H9 (cell line): ENCODE data around the gene FBN3. TPM values are rescaled to one million over a fixed set of nuclear protein-coding genes. Genes with fewer than 3 reads are reported as not detected.

ENCODE experiments used
- DNase-seq: peaks from one replicate; pipeline ENCODE4 v3.0.0-alpha.2; 2017
- H2AFZ ChIP-seq: one replicate; pipeline ENCODE4 v1.6.1; 2013; ENCODE audit warnings: mild to moderate bottlenecking, low read length, control low read depth, moderate library complexity
- H2AK5ac ChIP-seq: 2 replicates; pipeline ENCODE4 v1.6.1; 2013; ENCODE audit warnings: low read length, control low read depth, mixed read lengths; ENCODE audit not compliant: insufficient read length
- H2BK120ac ChIP-seq: one replicate; pipeline ENCODE4 v1.6.1; 2013; ENCODE audit warnings: low read depth, mild to moderate bottlenecking, low read length, control low read depth, inconsistent platforms; ENCODE audit not compliant: poor library complexity, severe bottlenecking
- H2BK12ac ChIP-seq: 2 replicates; pipeline ENCODE4 v1.6.1; 2013; ENCODE audit warnings: low read length, control low read depth, mixed read lengths, low read depth; ENCODE audit not compliant: insufficient read length
- H2BK15ac ChIP-seq: 2 replicates; pipeline ENCODE4 v1.6.1; 2013; ENCODE audit warnings: low read depth, low read length, control low read depth
- H2BK20ac ChIP-seq: one replicate; pipeline ENCODE4 v1.6.1; 2013; ENCODE audit warnings: low read depth, mild to moderate bottlenecking, low read length, control low read depth, inconsistent platforms; ENCODE audit not compliant: poor library complexity, severe bottlenecking
- H2BK5ac ChIP-seq: 2 replicates; pipeline ENCODE4 v1.6.1; 2013; ENCODE audit warnings: low read length, control low read depth, mixed read lengths; ENCODE audit not compliant: insufficient read length
- H3K14ac ChIP-seq: 2 replicates; pipeline ENCODE4 v1.6.1; 2013; ENCODE audit warnings: low read length, control low read depth; ENCODE audit not compliant: insufficient read depth
- H3K18ac ChIP-seq: 2 replicates; pipeline ENCODE4 v1.6.1; 2013; ENCODE audit warnings: low read depth, mild to moderate bottlenecking, mixed read lengths, low read length, control low read depth; ENCODE audit not compliant: insufficient read length
- H3K23ac ChIP-seq: 2 replicates; pipeline ENCODE4 v1.6.1; 2013; ENCODE audit warnings: low read length, control low read depth, mixed read lengths, low read depth; ENCODE audit not compliant: insufficient read length
- H3K23me2 ChIP-seq: 2 replicates; pipeline ENCODE4 v1.6.1; 2013; ENCODE audit warnings: low read depth, mild to moderate bottlenecking, mixed read lengths, low read length, control low read depth; ENCODE audit not compliant: insufficient read length, poor library complexity, severe bottlenecking
- H3K27ac ChIP-seq: 2 replicates; pipeline ENCODE4 v1.5.1; 2013; ENCODE audit warnings: low read length, control low read depth, mixed read lengths, low read depth; ENCODE audit not compliant: insufficient read length
- H3K27me3 ChIP-seq: 2 replicates; pipeline ENCODE4 v1.6.1; 2013; ENCODE audit warnings: low read length, control low read depth, inconsistent platforms; ENCODE audit not compliant: insufficient read depth
- H3K4ac ChIP-seq: 2 replicates; pipeline ENCODE4 v1.6.1; 2013; ENCODE audit warnings: low read depth, mild to moderate bottlenecking, control low read depth, inconsistent platforms, low read length, moderate library complexity
- H3K4me1 ChIP-seq: 2 replicates; pipeline ENCODE4 v1.6.1; 2013; ENCODE audit warnings: low read length, control low read depth, inconsistent platforms; ENCODE audit not compliant: insufficient read depth
- H3K4me2 ChIP-seq: 2 replicates; pipeline ENCODE4 v1.6.1; 2013; ENCODE audit warnings: low read length, control low read depth, mixed read lengths; ENCODE audit not compliant: insufficient read length, insufficient read depth
- H3K56ac ChIP-seq: 2 replicates; pipeline ENCODE4 v1.6.1; 2013; ENCODE audit warnings: low read depth, mild to moderate bottlenecking, mixed read lengths, low read length, control low read depth; ENCODE audit not compliant: insufficient read length
- H3K79me1 ChIP-seq: 2 replicates; pipeline ENCODE4 v1.6.1; 2013; ENCODE audit warnings: low read depth, mild to moderate bottlenecking, moderate library complexity, low read length, control low read depth, inconsistent platforms; ENCODE audit not compliant: insufficient read depth, poor library complexity, severe bottlenecking
- H3K79me2 ChIP-seq: 2 replicates; pipeline ENCODE4 v1.6.1; 2013; ENCODE audit warnings: low read length, control low read depth, inconsistent platforms; ENCODE audit not compliant: insufficient read depth
- H3K9ac ChIP-seq: 2 replicates; pipeline ENCODE4 v1.6.1; 2013; ENCODE audit warnings: low read length, control low read depth, mixed read lengths; ENCODE audit not compliant: insufficient read length; ENCODE audit errors: extremely low read depth
- H3K9me3 ChIP-seq: one replicate; pipeline ENCODE4 v1.6.1; 2013; ENCODE audit warnings: low read depth, low read length, inconsistent platforms; ENCODE audit not compliant: control insufficient read depth
- H3T11ph ChIP-seq: one replicate; pipeline ENCODE4 v1.6.1; 2013; ENCODE audit warnings: mild to moderate bottlenecking, low read length, control low read depth, inconsistent platforms
- H4K20me1 ChIP-seq: one replicate; pipeline ENCODE4 v1.6.1; 2013; ENCODE audit not compliant: control insufficient read depth, insufficient read length, insufficient read depth
- H4K5ac ChIP-seq: 2 replicates; pipeline ENCODE4 v1.6.1; 2013; ENCODE audit warnings: low read depth, mild to moderate bottlenecking, mixed read lengths, low read length, control low read depth; ENCODE audit not compliant: insufficient read length
- H4K8ac ChIP-seq: replicated peaks from 2 replicates; pipeline ENCODE4 v1.6.1; 2013; ENCODE audit warnings: low read length, control low read depth, mixed read lengths, low read depth; ENCODE audit not compliant: insufficient read length
- H4K91ac ChIP-seq: 2 replicates; pipeline ENCODE4 v1.6.1; 2013; ENCODE audit warnings: low read depth, mild to moderate bottlenecking, moderate library complexity, mixed read lengths, low read length, control low read depth; ENCODE audit not compliant: insufficient read length
- H3K27ac Mint-ChIP-seq, 3 experiments: 2 replicates in 2 of 3; 3 replicates in 1 of 3; pipeline ENCODE4 v1.8.0; 2020 to 2021; ENCODE audit warnings: mixed read lengths in 3 of 3, mild to moderate bottlenecking in 1 of 3, moderate library complexity in 1 of 3
- H3K27me3 Mint-ChIP-seq: 2 replicates; pipeline ENCODE4 v1.8.0; 2021; ENCODE audit warnings: low read depth, mild to moderate bottlenecking, moderate library complexity, mixed read lengths
- H3K36me3 Mint-ChIP-seq, 3 experiments: 2 replicates in 2 of 3; 3 replicates in 1 of 3; pipeline ENCODE4 v1.8.0; 2020 to 2021; ENCODE audit warnings: low read depth in 3 of 3, mixed read lengths in 3 of 3; ENCODE audit not compliant: insufficient read depth in 1 of 3
- H3K4me1 Mint-ChIP-seq, 2 experiments: 2 replicates each; pipeline ENCODE4 v1.8.0; 2020; ENCODE audit warnings: mixed read lengths in 2 of 2
- H3K4me3 Mint-ChIP-seq, 2 experiments: 2 replicates in 1 of 2; 3 replicates in 1 of 2; pipeline ENCODE4 v1.8.0; 2020 to 2021; ENCODE audit warnings: mild to moderate bottlenecking in 2 of 2, mixed read lengths in 2 of 2, moderate library complexity in 1 of 2
- H3K9me3 Mint-ChIP-seq, 2 experiments: 2 replicates in 1 of 2; 3 replicates in 1 of 2; pipeline ENCODE4 v1.8.0; 2020; ENCODE audit warnings: mild to moderate bottlenecking in 2 of 2, mixed read lengths in 2 of 2, moderate library complexity in 1 of 2
- CTCF ChIP-seq: fragments of 200-600 bp; sonication (generic); conservative IDR thresholded peaks from 3 replicates; pipeline ENCODE4 v1.8.0; 2021; ENCODE audit warnings: antibody characterized with exemption, mild to moderate bottlenecking
- WGBS: extraction: QIAGEN DNeasy Blood & Tissue Kit; methylation state at CpG from one replicate; pipeline ENCODE4 v1.1.7; 2013; ENCODE audit warnings: missing lambda C conversion rate, low lambda C conversion rate, mixed read lengths; ENCODE audit not compliant: insufficient read length; ENCODE audit errors: extremely low coverage; 5-methylcytosine and 5-hydroxymethylcytosine counted together
- total RNA-seq: library from RNA; stranded (reverse); gene quantifications from 2 replicates; pipeline ENCODE4 v1.2.1, GENCODE V29; 2021

Gene FBN3
- total RNA-seq, 1 experiment from 2014 or later, result 31.0 TPM

DNA sequence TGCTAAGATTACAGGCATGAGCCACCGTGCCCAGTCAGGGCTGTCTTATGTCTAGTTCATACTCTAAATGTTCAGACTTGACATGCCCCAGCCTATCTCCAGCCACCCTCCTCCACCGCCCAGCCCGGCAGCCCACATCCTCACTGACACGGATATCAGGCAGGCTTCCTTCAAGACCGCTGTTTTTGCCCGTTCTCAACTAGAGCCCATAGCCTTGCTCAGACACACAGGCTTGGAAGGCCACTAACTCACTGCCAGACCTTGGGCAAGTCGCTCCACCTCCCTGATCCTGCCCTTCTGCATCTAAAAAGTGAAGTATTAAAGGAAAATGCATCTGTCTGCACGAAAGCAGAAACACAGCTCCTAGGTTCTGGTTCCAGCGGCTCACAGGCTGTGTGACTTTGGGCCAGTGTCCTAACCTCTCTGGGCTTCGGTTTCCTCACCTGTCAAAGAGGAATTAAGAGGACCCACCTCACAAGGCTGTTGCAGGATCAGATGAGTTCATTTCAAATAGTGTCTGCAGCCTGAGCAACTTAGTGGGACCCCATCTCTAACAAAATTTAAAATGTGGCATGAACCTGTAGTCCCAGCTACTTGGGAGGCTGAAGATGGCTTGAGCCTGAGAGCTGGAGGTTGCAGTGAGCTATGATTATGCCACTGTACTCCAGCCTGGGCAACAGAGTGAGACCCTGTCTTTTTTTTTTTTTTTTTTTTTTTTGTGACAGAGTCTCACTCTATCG lies 45.3 kb upstream of the FBN3 start:
- DNase-seq, result no peak
- H4K8ac ChIP-seq, result no peak overlapping the region
- H2BK15ac ChIP-seq, result no peak overlapping the region
- no peak overlapping the region for H3K4ac ChIP-seq
- no peak overlapping the region for H2AK5ac ChIP-seq
- no peak for TF ChIP-seq CTCF
- no peak overlapping the region for H3K27ac ChIP-seq
- no peak overlapping the region for H2AFZ ChIP-seq
- H3K18ac ChIP-seq, result peak overlapping the region; percentile 58
- no CpG with 5 or more reads among the region's 11 CpGs for WGBS
- H3K27ac Mint-ChIP-seq, result peak overlapping the region; percentile 34 to 90 (median 63); a peak in 4 of 7 replicates
- H2BK20ac ChIP-seq, result no peak overlapping the region
- H3T11ph ChIP-seq, result no peak overlapping the region
- no peak overlapping the region for H3K9ac ChIP-seq
- no peak overlapping the region for H3K4me2 ChIP-seq
- H3K4me3 Mint-ChIP-seq, result no peak overlapping the region
- H3K36me3 Mint-ChIP-seq, result no peaks in the 10 kb centered on the region
- no peak overlapping the region for H3K56ac ChIP-seq
- H2BK120ac ChIP-seq, result no peak overlapping the region
- H4K20me1 ChIP-seq, result no peaks in the 10 kb centered on the region
- H3K23me2 ChIP-seq, result no peaks in the 10 kb centered on the region
- no peak overlapping the region for H2BK5ac ChIP-seq
- H3K4me1 ChIP-seq, result peaks cover 4% of the 10 kb centered on the region; the same call in 1 of the 2 replicates
- no peaks in the 10 kb centered on the region for H3K27me3 ChIP-seq
- no peaks in the 10 kb centered on the region for H3K79me1 ChIP-seq
- H4K5ac ChIP-seq, result no peak overlapping the region
- H3K79me2 ChIP-seq, result no peaks in the 10 kb centered on the region
- H3K4me1 Mint-ChIP-seq, result peaks cover 26 to 38% of the 10 kb centered on the region in 2 experiments
- H3K14ac ChIP-seq, result no peak overlapping the region
- H4K91ac ChIP-seq, result no peak overlapping the region
- H3K9me3 ChIP-seq, result no peaks in the 10 kb centered on the region
- no peak overlapping the region for H3K23ac ChIP-seq
- peaks cover 0 to 4% of the 10 kb centered on the region in 2 experiments; a peak in 2 of 5 replicates for H3K9me3 Mint-ChIP-seq
- no peak overlapping the region for H2BK12ac ChIP-seq
- H3K27me3 Mint-ChIP-seq, result no peaks in the 10 kb centered on the region; the same call in 1 of the 2 replicates
